RWPE2 (cell line): ENCODE data around the gene TARBP2.

Experiments
- ATAC-seq: fragments of 200-7000 bp; cut with Tn5 transposase; 3 replicates; pipeline ENCODE4 v1.9.1; 2021; ENCODE audit warnings: low read depth
- DNase-seq: peaks from one replicate; pipeline ENCODE4 v3.0.0-alpha.2; 2020; ENCODE audit warnings: low spot score
- H3K27ac ChIP-seq: fragments of 450-650 bp; 2 replicates; pipeline ENCODE4 v1.5.1; 2017; ENCODE audit warnings: mild to moderate bottlenecking; ENCODE audit not compliant: poor library complexity, severe bottlenecking
- H3K27me3 ChIP-seq: fragments of 250-450 bp; sonication (Bioruptor Pico); 2 replicates; pipeline ENCODE4 v1.5.1; 2021; ENCODE audit warnings: mild to moderate bottlenecking, moderate library complexity; ENCODE audit not compliant: insufficient read depth, poor library complexity, severe bottlenecking
- H3K36me3 ChIP-seq: fragments of 250-450 bp; sonication (Bioruptor Pico); 2 replicates; pipeline ENCODE4 v1.5.1; 2020; ENCODE audit warnings: low read depth, mild to moderate bottlenecking, moderate library complexity
- H3K4me1 ChIP-seq: fragments of 250-450 bp; sonication (Bioruptor Pico); 2 replicates; pipeline ENCODE4 v1.5.1; 2021; ENCODE audit warnings: mild to moderate bottlenecking, moderate library complexity; ENCODE audit not compliant: insufficient read depth, poor library complexity, severe bottlenecking
- H3K4me3 ChIP-seq: fragments of 250-450 bp; sonication (Bioruptor Pico); 2 replicates; pipeline ENCODE4 v1.5.1; 2021; ENCODE audit warnings: mild to moderate bottlenecking, moderate library complexity; ENCODE audit not compliant: severe bottlenecking
- H3K9me3 ChIP-seq: fragments of 250-450 bp; sonication (Bioruptor Pico); 2 replicates; pipeline ENCODE4 v1.5.1; 2021; ENCODE audit warnings: mild to moderate bottlenecking, moderate library complexity; ENCODE audit not compliant: severe bottlenecking
- CTCF ChIP-seq: fragments of 450-650 bp; IDR thresholded peaks from one replicate; pipeline ENCODE4 v1.5.1; 2017; ENCODE audit warnings: mild to moderate bottlenecking, moderate library complexity; ENCODE audit not compliant: poor library complexity, severe bottlenecking

Gene TARBP2

GRCh38 chr12:53466640-53467039, 34.4 kb upstream of the TARBP2 start:
- peaks cover 22% of the 10 kb centered on the region for H3K4me1 ChIP-seq
- no peak overlapping the region for H3K27ac ChIP-seq
- no peak overlapping the region for H3K4me3 ChIP-seq
- H3K27me3 ChIP-seq: no peaks in the 10 kb centered on the region
- H3K9me3 ChIP-seq: no peaks in the 10 kb centered on the region
- peak; percentile 65 for ATAC-seq
- H3K36me3 ChIP-seq: peaks cover 97% of the 10 kb centered on the region
- DNase-seq: no peak
- no peak for TF ChIP-seq CTCF

GRCh38 chr12:53467082-53467481, 34.0 kb upstream of the TARBP2 start:
- H3K4me3 ChIP-seq: no peak overlapping the region
- peaks cover 22% of the 10 kb centered on the region for H3K4me1 ChIP-seq
- ATAC-seq: no peak
- TF ChIP-seq CTCF: no peak
- H3K9me3 ChIP-seq: no peaks in the 10 kb centered on the region
- no peak overlapping the region for H3K27ac ChIP-seq
- no peaks in the 10 kb centered on the region for H3K27me3 ChIP-seq
- no peak for DNase-seq
- H3K36me3 ChIP-seq: peaks cover 97% of the 10 kb centered on the region

GRCh38 chr12:53467880-53468279, 33.2 kb upstream of the TARBP2 start:
- DNase-seq (no peak), ATAC-seq (no peak)
- H3K27ac ChIP-seq: no peak overlapping the region
- peaks cover 22% of the 10 kb centered on the region for H3K4me1 ChIP-seq
- no peak overlapping the region for H3K4me3 ChIP-seq
- no peaks in the 10 kb centered on the region for H3K27me3 ChIP-seq
- no peak for TF ChIP-seq CTCF
- no peaks in the 10 kb centered on the region for H3K9me3 ChIP-seq
- H3K36me3 ChIP-seq: peaks cover 97% of the 10 kb centered on the region

GRCh38 chr12:53468282-53468681, 32.8 kb upstream of the TARBP2 start:
- no peak for DNase-seq
- no peaks in the 10 kb centered on the region for H3K27me3 ChIP-seq
- no peaks in the 10 kb centered on the region for H3K9me3 ChIP-seq
- H3K4me3 ChIP-seq: no peak overlapping the region
- peaks cover 22% of the 10 kb centered on the region for H3K4me1 ChIP-seq
- ATAC-seq: no peak
- H3K36me3 ChIP-seq: peaks cover 97% of the 10 kb centered on the region
- no peak overlapping the region for H3K27ac ChIP-seq
- no peak for TF ChIP-seq CTCF

- Histone ChIP-seq H3K27ac (no peak overlapping the region), H3K9me3 (no peaks in the 10 kb centered on the region), H3K4me3 (no peak overlapping the region), H3K27me3 (no peaks in the 10 kb centered on the region), H3K4me1 (peaks cover 3% of the 10 kb centered on the region), H3K36me3 (peaks cover 98% of the 10 kb centered on the region)
- TF ChIP-seq CTCF: no peak
- DNase-seq: no peak
- ATAC-seq: no peak
Measured at GRCh38 chr12:53472056-53472582, 29.0 kb upstream of the TARBP2 start.
